ENCODE results near the gene EPHA5. TPM values are rescaled to one million over a fixed set of nuclear protein-coding genes. Genes with fewer than 3 reads are reported as not detected.

Gene EPHA5
- total and polyA plus RNA-seq, 7 donors: 0.15 to 0.71 (median 0.28) TPM; not detected in 2

DNA sequence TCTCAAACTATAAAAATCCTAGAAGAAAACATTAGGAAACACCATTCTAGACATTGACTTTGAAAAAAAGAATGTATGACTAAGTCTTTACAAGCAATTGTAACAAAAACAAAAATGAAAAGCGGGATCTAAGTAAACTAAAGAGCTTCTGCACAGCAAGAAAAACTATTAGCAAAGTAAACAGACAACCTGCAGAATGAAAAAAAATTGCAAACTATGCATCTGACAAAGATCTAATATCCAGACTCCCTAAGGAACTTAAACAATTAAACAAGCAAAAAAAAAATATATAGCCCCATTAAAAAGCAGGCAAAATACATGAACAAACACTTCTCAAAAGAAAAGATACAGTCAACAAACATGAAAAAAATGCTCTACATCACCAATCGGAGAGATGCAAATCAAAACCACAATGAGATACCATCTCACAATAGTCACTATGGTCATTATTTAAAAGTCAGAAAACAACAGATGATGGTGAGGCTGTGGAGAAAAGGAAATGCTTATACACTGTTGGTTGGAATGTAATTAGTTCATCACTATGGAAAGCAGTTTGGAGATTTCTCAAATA lies 168.1 kb downstream of the EPHA5 start:
- Histone ChIP-seq H3K27ac (no peak overlapping the region), H3K9me3 (no peaks in the 10 kb centered on the region), H3K36me3 (no peaks in the 10 kb centered on the region), H3K4me1 (no peaks in the 10 kb centered on the region), H3K4me3 (no peak overlapping the region), H3K27me3 (no peaks in the 10 kb centered on the region)
- TF ChIP-seq POLR2A (IDR thresholded peaks at IDR 0.05) (no peak), EP300 (IDR thresholded peaks at IDR 0.05) (no peak), POLR2AphosphoS5 (IDR thresholded peaks at IDR 0.05) (no peak)
- TF ChIP-seq, protein P1, sequence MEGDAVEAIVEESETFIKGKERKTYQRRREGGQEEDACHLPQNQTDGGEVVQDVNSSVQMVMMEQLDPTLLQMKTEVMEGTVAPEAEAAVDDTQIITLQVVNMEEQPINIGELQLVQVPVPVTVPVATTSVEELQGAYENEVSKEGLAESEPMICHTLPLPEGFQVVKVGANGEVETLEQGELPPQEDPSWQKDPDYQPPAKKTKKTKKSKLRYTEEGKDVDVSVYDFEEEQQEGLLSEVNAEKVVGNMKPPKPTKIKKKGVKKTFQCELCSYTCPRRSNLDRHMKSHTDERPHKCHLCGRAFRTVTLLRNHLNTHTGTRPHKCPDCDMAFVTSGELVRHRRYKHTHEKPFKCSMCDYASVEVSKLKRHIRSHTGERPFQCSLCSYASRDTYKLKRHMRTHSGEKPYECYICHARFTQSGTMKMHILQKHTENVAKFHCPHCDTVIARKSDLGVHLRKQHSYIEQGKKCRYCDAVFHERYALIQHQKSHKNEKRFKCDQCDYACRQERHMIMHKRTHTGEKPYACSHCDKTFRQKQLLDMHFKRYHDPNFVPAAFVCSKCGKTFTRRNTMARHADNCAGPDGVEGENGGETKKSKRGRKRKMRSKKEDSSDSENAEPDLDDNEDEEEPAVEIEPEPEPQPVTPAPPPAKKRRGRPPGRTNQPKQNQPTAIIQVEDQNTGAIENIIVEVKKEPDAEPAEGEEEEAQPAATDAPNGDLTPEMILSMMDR (IDR thresholded peaks at IDR 0.05): no peak
- intact Hi-C loops (cut with DNase I): no loop called here
- 64 to 75% methylated on average over 2 of the region's 2 CpGs for WGBS, 2 donors
- DNase-seq: no peak

DNA sequence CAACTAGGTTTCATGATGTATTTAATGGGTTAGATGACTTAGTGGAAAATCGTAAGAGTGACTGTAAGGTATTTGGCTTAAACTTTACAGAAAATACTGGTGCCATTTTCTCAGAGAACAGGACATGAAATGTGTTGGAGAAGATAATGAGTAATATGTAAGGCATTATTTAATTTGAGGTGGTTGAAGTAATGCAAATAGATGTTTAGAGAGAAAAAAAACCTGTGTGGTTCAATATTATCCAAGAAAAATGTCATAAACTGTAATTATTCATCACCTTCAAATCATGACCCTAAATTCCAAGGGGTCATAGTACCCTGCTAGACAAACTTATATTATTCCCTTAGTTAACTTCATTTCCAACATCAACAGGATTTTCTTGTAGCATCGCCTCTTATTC lies 171.7 kb downstream of the EPHA5 start:
- Histone ChIP-seq H3K4me1 (no peaks in the 10 kb centered on the region), H3K36me3 (no peaks in the 10 kb centered on the region), H3K27ac (no peak overlapping the region), H3K9me3 (no peaks in the 10 kb centered on the region), H3K4me3 (no peak overlapping the region), H3K27me3 (no peaks in the 10 kb centered on the region)
- 68 to 81% methylated on average over 2 of the region's 2 CpGs for WGBS, 2 donors
- intact Hi-C loops (cut with DNase I): no loop called here
- TF ChIP-seq, protein P1 (IDR thresholded peaks at IDR 0.05): no peak
- TF ChIP-seq POLR2A (IDR thresholded peaks at IDR 0.05) (no peak), POLR2AphosphoS5 (IDR thresholded peaks at IDR 0.05) (no peak), EP300 (IDR thresholded peaks at IDR 0.05) (no peak)
- no peak for DNase-seq

DNA sequence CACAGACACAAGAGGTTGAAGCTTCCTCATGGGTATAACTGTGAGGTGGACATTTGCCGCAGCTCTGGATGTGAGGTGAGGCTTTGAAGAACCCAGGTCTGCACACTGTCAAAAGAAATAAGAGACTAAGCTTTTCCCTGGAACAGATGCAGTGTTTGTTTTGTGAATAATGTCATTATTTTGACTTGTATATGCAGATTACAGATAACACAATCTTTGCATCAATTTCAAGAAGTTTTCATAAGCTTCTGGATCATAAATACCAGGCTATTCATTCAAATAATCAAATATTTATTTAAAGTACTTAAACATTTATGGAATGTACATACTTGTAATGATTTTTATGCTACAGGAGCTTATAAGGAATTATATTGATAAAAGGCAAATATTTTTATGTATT lies 174.8 kb downstream of the EPHA5 start:
- 84 to 86% methylated on average over 1 of the region's 1 CpG for WGBS, 2 donors
- no peak overlapping the region for H3K4me3 ChIP-seq
- TF ChIP-seq POLR2AphosphoS5 (IDR thresholded peaks at IDR 0.05) (no peak), POLR2A (IDR thresholded peaks at IDR 0.05) (no peak), EP300 (IDR thresholded peaks at IDR 0.05) (no peak)
- TF ChIP-seq, protein P1 (IDR thresholded peaks at IDR 0.05): no peak
- no peak for DNase-seq
- H3K36me3 ChIP-seq: no peaks in the 10 kb centered on the region
- intact Hi-C loops (cut with DNase I): no loop called here
- no peaks in the 10 kb centered on the region for H3K4me1 ChIP-seq
- no peaks in the 10 kb centered on the region for H3K9me3 ChIP-seq
- H3K27me3 ChIP-seq: no peaks in the 10 kb centered on the region
- H3K27ac ChIP-seq: no peak overlapping the region

DNA sequence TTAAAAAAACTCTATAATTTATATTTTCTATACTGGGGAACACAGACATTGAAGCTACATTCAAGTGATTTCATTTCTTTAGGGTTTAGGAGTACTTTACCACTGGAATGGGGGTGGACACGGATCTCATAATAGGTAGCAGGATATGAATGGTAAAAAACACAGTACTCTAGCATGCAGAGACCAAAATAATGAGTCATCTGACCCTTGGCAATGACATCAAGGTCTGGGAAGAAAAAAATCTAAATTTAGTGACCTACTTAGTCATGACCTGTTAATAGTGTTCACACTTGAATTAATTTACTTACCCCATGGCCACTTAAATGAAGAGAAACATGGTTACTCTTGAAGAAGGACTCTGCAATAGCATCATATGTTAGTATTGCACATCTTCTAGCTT lies 187.9 kb downstream of the EPHA5 start:
- no peaks in the 10 kb centered on the region for H3K4me1 ChIP-seq
- H3K36me3 ChIP-seq: no peaks in the 10 kb centered on the region
- H3K9me3 ChIP-seq: no peaks in the 10 kb centered on the region
- TF ChIP-seq, protein P1 (IDR thresholded peaks at IDR 0.05): no peak
- TF ChIP-seq POLR2AphosphoS5 (IDR thresholded peaks at IDR 0.05) (no peak), EP300 (IDR thresholded peaks at IDR 0.05) (no peak), POLR2A (IDR thresholded peaks at IDR 0.05) (no peak)
- intact Hi-C loops (cut with DNase I): no loop called here
- no peak overlapping the region for H3K4me3 ChIP-seq
- 74 to 76% methylated on average over 1 of the region's 1 CpG for WGBS, 2 donors
- H3K27ac ChIP-seq: no peak overlapping the region
- no peak for DNase-seq
- no peaks in the 10 kb centered on the region for H3K27me3 ChIP-seq

DNA sequence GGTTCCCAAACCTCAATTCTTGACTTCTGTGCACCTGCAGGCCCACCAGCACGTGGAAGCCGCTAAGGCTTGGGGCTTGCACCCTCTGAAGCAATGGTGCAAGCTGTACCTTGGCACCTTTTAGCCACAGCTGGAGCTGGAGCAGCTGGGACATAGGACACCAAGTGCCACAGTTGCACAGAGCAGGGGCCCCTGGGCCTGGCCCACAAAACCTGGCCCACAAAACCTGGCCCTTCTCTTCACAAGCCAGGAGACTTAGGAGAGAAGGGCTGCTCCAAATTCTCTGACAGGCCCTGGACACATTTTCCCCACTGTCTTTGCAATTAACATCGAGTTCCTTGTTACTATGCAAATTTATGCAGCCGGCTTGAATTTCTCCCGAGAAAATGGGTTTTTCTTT lies 197.8 kb downstream of the EPHA5 start:
- no peaks in the 10 kb centered on the region for H3K9me3 ChIP-seq
- TF ChIP-seq EP300 (IDR thresholded peaks at IDR 0.05) (no peak), POLR2A (IDR thresholded peaks at IDR 0.05) (no peak), POLR2AphosphoS5 (IDR thresholded peaks at IDR 0.05) (no peak)
- TF ChIP-seq, protein P1 (IDR thresholded peaks at IDR 0.05): no peak
- no peaks in the 10 kb centered on the region for H3K36me3 ChIP-seq
- no peaks in the 10 kb centered on the region for H3K27me3 ChIP-seq
- DNase-seq: no peak
- WGBS, 2 donors: 76 to 85% methylated on average over 5 of the region's 5 CpGs
- H3K27ac ChIP-seq: no peak overlapping the region
- intact Hi-C loops (cut with DNase I): no loop called here
- H3K4me3 ChIP-seq: no peak overlapping the region
- H3K4me1 ChIP-seq: no peaks in the 10 kb centered on the region

Data from sigmoid colon (tissue), 7 donors.